ENCODE results near the gene DHODH. TPM values are rescaled to one million over a fixed set of nuclear protein-coding genes. Genes with fewer than 3 reads are reported as not detected.

DHODH gene
- total and polyA plus RNA-seq, 10 donors: 3.3 to 9.9 (median 6.4) TPM

DNA sequence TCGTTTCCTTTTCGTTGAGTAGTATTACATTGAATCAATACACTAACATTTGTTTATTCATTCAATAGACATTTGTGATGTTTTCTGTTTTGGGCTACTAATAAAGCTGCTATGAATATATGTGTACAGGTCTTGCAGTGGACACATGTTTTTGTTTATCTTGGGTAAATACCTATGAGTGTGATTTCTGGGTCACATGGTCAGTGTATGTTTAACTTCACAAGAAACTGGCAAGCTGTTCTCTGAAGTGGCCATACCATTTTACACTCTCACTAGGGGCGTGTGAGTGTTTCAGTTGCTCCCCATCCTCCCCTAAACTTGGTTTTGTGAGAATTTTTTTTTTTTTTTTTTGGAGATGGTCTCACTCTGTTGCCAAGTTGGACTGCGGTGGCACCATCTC, 43.3 kb upstream of the DHODH start:
- TF ChIP-seq POLR2A (IDR thresholded peaks at IDR 0.05) (no peak), POLR2AphosphoS5 (IDR thresholded peaks at IDR 0.05) (no peak)
- TF ChIP-seq, protein P1, sequence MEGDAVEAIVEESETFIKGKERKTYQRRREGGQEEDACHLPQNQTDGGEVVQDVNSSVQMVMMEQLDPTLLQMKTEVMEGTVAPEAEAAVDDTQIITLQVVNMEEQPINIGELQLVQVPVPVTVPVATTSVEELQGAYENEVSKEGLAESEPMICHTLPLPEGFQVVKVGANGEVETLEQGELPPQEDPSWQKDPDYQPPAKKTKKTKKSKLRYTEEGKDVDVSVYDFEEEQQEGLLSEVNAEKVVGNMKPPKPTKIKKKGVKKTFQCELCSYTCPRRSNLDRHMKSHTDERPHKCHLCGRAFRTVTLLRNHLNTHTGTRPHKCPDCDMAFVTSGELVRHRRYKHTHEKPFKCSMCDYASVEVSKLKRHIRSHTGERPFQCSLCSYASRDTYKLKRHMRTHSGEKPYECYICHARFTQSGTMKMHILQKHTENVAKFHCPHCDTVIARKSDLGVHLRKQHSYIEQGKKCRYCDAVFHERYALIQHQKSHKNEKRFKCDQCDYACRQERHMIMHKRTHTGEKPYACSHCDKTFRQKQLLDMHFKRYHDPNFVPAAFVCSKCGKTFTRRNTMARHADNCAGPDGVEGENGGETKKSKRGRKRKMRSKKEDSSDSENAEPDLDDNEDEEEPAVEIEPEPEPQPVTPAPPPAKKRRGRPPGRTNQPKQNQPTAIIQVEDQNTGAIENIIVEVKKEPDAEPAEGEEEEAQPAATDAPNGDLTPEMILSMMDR (IDR thresholded peaks at IDR 0.05 in 8 of 11, conservative IDR thresholded peaks at IDR 0.05 in 3 of 11): no peak
- DNase-seq: no peak
- Histone ChIP-seq H3K27ac (no peak overlapping the region), H3K27me3 (replicated peaks in 1 of 7) (no peaks in the 10 kb centered on the region), H3K4me1 (peaks cover 0 to 18% (median 0%) of the 10 kb centered on the region in 6 donors), H3K9me3 (no peaks in the 10 kb centered on the region), H3K36me3 (no peaks in the 10 kb centered on the region), H3K4me3 (no peak overlapping the region)
- 91 to 97% (median 92%) methylated on average over 4 of the region's 4 CpGs for WGBS, 5 donors
- intact Hi-C loops (cut with DNase I; ENCODE audit: low total_unique reads): no loop called here

GRCh38 chr16:71966932-71967331, 41.6 kb upstream of the DHODH start:
- Histone ChIP-seq H3K4me1 (peaks cover 0 to 6% (median 0%) of the 10 kb centered on the region in 6 donors), H3K9me3 (no peaks in the 10 kb centered on the region), H3K27me3 (replicated peaks in 1 of 7) (no peaks in the 10 kb centered on the region), H3K4me3 (no peak overlapping the region), H3K36me3 (no peaks in the 10 kb centered on the region), H3K27ac (no peak overlapping the region)
- intact Hi-C loops (cut with DNase I; ENCODE audit: low total_unique reads): no loop called here
- no peak for TF ChIP-seq POLR2AphosphoS5 (IDR thresholded peaks at IDR 0.05)
- no peak for TF ChIP-seq POLR2A (IDR thresholded peaks at IDR 0.05)
- TF ChIP-seq, protein P1 (IDR thresholded peaks at IDR 0.05 in 8 of 11, conservative IDR thresholded peaks at IDR 0.05 in 3 of 11): no peak
- WGBS, 5 donors: 52 to 73% (median 57%) methylated on average over 4 of the region's 4 CpGs
- DNase-seq: no peak

- 87 to 96% (median 92%) methylated on average over 2 of the region's 2 CpGs for WGBS, 5 donors
- Histone ChIP-seq H3K4me1 (no peaks in the 10 kb centered on the region), H3K9me3 (no peaks in the 10 kb centered on the region), H3K27me3 (replicated peaks in 1 of 7) (no peaks in the 10 kb centered on the region), H3K4me3 (no peak overlapping the region), H3K27ac (no peak overlapping the region), H3K36me3 (no peaks in the 10 kb centered on the region)
- intact Hi-C loops (cut with DNase I; ENCODE audit: low total_unique reads): no loop called here
- TF ChIP-seq POLR2AphosphoS5 (IDR thresholded peaks at IDR 0.05) (no peak), POLR2A (IDR thresholded peaks at IDR 0.05) (no peak)
- TF ChIP-seq, protein P1 (IDR thresholded peaks at IDR 0.05 in 8 of 11, conservative IDR thresholded peaks at IDR 0.05 in 3 of 11): no peak
- DNase-seq: no peak
Measured at GRCh38 chr16:71969353-71969752, 39.2 kb upstream of the DHODH start.

GRCh38 chr16:71971571-71971970, 37.0 kb upstream of the DHODH start:
- Histone ChIP-seq H3K27me3 (replicated peaks in 1 of 7) (no peaks in the 10 kb centered on the region), H3K4me3 (no peak overlapping the region), H3K27ac (no peak overlapping the region), H3K36me3 (no peaks in the 10 kb centered on the region), H3K4me1 (no peaks in the 10 kb centered on the region), H3K9me3 (no peaks in the 10 kb centered on the region)
- 81 to 99% (median 93%) methylated on average over 3 to 4 of the region's 4 CpGs for WGBS, 5 donors
- intact Hi-C loops (cut with DNase I; ENCODE audit: low total_unique reads): no loop called here
- DNase-seq: no peak
- TF ChIP-seq POLR2A (IDR thresholded peaks at IDR 0.05) (no peak), POLR2AphosphoS5 (IDR thresholded peaks at IDR 0.05) (no peak)
- TF ChIP-seq, protein P1 (IDR thresholded peaks at IDR 0.05 in 8 of 11, conservative IDR thresholded peaks at IDR 0.05 in 3 of 11): no peak
